Measurements from ENCODE around the gene MAGEA8. TPM values are rescaled to one million over a fixed set of nuclear protein-coding genes. Genes with fewer than 3 reads are reported as not detected.
"Not testable (repeated sequence)": the region's sequence is repeated elsewhere in the genome, so short reads cannot be mapped to it uniquely, and the experiment has no call there.

The MAGEA8 gene
- total RNA-seq, result not detected
- 0.07 TPM for polyA plus RNA-seq
- long read RNA-seq, donor 1, result 0 reads
- long read RNA-seq, donor 2, result 0 reads
- long read RNA-seq, donor 3, result 0 reads
- long read RNA-seq, donor 4, result 0 reads
- long read RNA-seq, donor 5, result 0 reads
- long read RNA-seq, donor 6, result 0 reads
- long read RNA-seq, donor 7, result 0 reads
- long read RNA-seq, donor 8, result 0 reads
- long read RNA-seq, donor 9, result 0 reads
- long read RNA-seq, donor 10, result 0 reads

DNA sequence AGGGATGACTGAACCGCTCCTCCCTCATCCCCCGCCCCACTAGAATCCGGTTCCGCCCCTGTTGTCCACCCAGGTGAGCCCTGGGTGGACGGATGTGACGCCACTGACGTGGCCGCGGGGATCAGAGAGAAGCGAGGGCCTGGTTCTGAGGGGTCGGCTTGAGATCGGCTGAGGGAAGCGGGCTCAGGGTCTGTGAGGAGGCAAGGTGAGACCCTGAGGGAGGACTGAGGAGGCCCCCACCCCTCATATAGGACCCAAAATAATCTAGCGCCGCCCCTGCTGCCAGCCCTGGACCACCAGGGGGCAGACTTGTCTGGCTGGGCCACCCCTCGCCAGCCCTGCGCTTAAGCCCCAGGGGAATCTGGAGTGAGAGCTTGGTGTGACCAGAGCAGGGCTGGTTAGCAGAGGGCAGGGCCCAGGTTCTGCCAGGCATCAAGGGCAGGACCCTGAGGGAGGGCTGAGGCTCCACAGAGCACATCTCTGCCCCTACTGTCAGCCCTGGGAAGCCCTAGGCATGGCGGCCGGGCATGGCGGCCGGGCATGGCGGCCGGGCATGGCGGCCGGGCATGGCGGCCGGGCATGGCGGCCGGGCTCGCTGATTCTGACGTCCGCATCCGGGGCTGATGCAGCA, at the start of gene MAGEA8:
Gene MAGEA8, plus strand, starts transcription at position 103 of the 631 bp plus-strand sequence. CDS start 3,090 bp downstream, outside the sequence.
- H3K4me1 ChIP-seq (ENCODE audit: control insufficient read depth in 2 of 2, insufficient read depth in 2 of 2, low read length in 2 of 2), result no peaks in the 10 kb centered on the region
- no peak for DNase-seq (ENCODE audit: low read depth in 6 of 9, low spot score in 9 of 9)
- no peaks in the 10 kb centered on the region for H3K27me3 ChIP-seq (ENCODE audit: control insufficient read depth in 2 of 2, insufficient read depth in 1 of 2, low read length in 1 of 2)
- H3K27ac ChIP-seq (ENCODE audit: low read depth in 1 of 2, low read length in 1 of 2), result no peak within 1 kb of the TSS
- 98% methylated on average over 33 of the region's 33 CpGs for WGBS
- H3K9me3 ChIP-seq (ENCODE audit: control insufficient read depth in 2 of 2, insufficient read depth in 1 of 2, low read length in 1 of 2), result no peaks in the 10 kb centered on the region
- H3K4me3 ChIP-seq (ENCODE audit: low read length in 2 of 2), result no peak within 1 kb of the TSS
- H3K36me3 ChIP-seq (ENCODE audit: control insufficient read depth in 2 of 2, insufficient read depth in 2 of 2, low read length in 1 of 2), result no peaks in the 10 kb centered on the region

DNA sequence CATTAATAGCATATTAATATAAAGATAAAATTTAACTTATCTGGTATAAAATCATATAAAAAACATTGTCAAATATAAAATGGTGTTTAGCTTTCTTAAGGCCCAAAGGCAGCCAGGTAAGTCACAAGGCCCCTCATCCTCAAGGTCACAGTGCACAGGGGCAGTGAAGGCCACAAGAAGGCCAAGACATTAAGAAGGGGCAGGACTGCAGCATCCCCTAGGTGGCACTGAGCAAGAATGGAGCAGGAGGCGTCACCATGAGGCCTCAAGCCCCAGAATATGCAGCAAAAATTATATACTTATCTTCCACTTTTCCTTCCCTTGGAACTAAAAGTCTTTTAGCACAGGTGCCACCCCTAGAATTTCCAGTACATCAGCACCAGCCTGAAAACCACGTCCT, 49.5 kb upstream of the MAGEA8 start:
- no peaks in the 10 kb centered on the region for H3K9me3 ChIP-seq (ENCODE audit: control insufficient read depth in 2 of 2, insufficient read depth in 1 of 2, low read length in 1 of 2)
- 93% methylated on average over 2 of the region's 2 CpGs for WGBS
- no peaks in the 10 kb centered on the region for H3K36me3 ChIP-seq (ENCODE audit: control insufficient read depth in 2 of 2, insufficient read depth in 2 of 2, low read length in 1 of 2)
- no peaks in the 10 kb centered on the region for H3K4me1 ChIP-seq (ENCODE audit: control insufficient read depth in 2 of 2, insufficient read depth in 2 of 2, low read length in 2 of 2)
- no peak overlapping the region for H3K27ac ChIP-seq (ENCODE audit: low read depth in 1 of 2, low read length in 1 of 2)
- H3K4me3 ChIP-seq (ENCODE audit: low read length in 2 of 2), result no peak overlapping the region
- peaks cover 0 to 5% of the 10 kb centered on the region in 2 donors for H3K27me3 ChIP-seq (ENCODE audit: control insufficient read depth in 2 of 2, insufficient read depth in 1 of 2, low read length in 1 of 2)
- no peak for DNase-seq (ENCODE audit: low read depth in 6 of 9, low spot score in 9 of 9)

DNA sequence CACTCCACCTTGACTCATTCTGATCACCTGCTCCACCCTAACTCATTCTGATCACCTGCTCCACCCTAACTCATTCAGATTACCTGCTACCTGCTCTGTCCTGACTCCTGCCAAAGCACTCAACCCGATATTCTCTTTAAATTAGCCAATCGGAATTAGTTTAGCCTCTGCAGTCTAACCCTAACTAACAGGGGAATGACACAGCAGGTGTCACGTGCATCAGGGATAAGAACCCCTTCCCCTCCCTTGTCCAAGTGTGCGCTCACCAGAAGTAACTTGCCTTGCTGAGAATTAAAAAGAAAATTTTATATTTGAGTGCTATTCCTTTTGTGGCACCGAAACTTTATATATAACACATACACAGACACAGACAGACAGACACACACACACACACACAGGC, 44.3 kb upstream of the MAGEA8 start:
- H3K27ac ChIP-seq (ENCODE audit: low read depth in 1 of 2, low read length in 1 of 2); DNase-seq (ENCODE audit: low read depth in 6 of 9, low spot score in 9 of 9); H3K4me3 ChIP-seq (ENCODE audit: low read length in 2 of 2); H3K9me3 ChIP-seq (ENCODE audit: control insufficient read depth in 2 of 2, insufficient read depth in 1 of 2, low read length in 1 of 2); H3K36me3 ChIP-seq (ENCODE audit: control insufficient read depth in 2 of 2, insufficient read depth in 2 of 2, low read length in 1 of 2); H3K4me1 ChIP-seq (ENCODE audit: control insufficient read depth in 2 of 2, insufficient read depth in 2 of 2, low read length in 2 of 2); H3K27me3 ChIP-seq (ENCODE audit: control insufficient read depth in 2 of 2, insufficient read depth in 1 of 2, low read length in 1 of 2): not testable (repeated sequence)
- WGBS, result 75% methylated on average over 5 of the region's 5 CpGs

DNA sequence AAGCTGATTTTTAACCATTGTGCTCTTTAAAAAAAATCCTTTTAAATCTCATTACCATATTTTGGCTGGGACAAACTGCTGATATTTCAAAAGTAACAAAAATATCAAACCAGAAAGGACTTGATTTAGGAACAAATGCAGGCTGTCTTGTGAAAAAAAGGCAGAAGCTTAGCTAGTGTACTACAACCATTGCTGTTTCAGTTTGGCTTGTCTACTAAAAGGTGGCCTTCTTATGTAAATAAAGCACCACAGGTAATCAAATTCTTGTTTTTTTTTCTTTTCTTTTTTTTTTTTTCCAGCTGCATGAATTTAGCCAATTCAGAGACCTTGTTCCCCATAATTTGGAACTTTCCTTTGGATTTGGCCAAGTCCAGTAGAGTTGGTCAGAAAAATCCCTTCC, 43.8 kb upstream of the MAGEA8 start:
- H3K27ac ChIP-seq (ENCODE audit: low read depth in 1 of 2, low read length in 1 of 2), result no peak overlapping the region
- DNase-seq (ENCODE audit: low read depth in 6 of 9, low spot score in 9 of 9), result no peak
- H3K4me3 ChIP-seq (ENCODE audit: low read length in 2 of 2), result no peak overlapping the region
- no peaks in the 10 kb centered on the region for H3K27me3 ChIP-seq (ENCODE audit: control insufficient read depth in 2 of 2, insufficient read depth in 1 of 2, low read length in 1 of 2)
- H3K4me1 ChIP-seq (ENCODE audit: control insufficient read depth in 2 of 2, insufficient read depth in 2 of 2, low read length in 2 of 2), result no peaks in the 10 kb centered on the region
- H3K9me3 ChIP-seq (ENCODE audit: control insufficient read depth in 2 of 2, insufficient read depth in 1 of 2, low read length in 1 of 2), result no peaks in the 10 kb centered on the region
- no peaks in the 10 kb centered on the region for H3K36me3 ChIP-seq (ENCODE audit: control insufficient read depth in 2 of 2, insufficient read depth in 2 of 2, low read length in 1 of 2)

GRCh38 chrX:149837639-149838038, 43.3 kb upstream of the MAGEA8 start:
- Histone ChIP-seq H3K27ac (ENCODE audit: low read depth in 1 of 2, low read length in 1 of 2) (no peak overlapping the region), H3K27me3 (ENCODE audit: control insufficient read depth in 2 of 2, insufficient read depth in 1 of 2, low read length in 1 of 2) (no peaks in the 10 kb centered on the region), H3K4me3 (ENCODE audit: low read length in 2 of 2) (no peak overlapping the region), H3K4me1 (ENCODE audit: control insufficient read depth in 2 of 2, insufficient read depth in 2 of 2, low read length in 2 of 2) (no peaks in the 10 kb centered on the region), H3K36me3 (ENCODE audit: control insufficient read depth in 2 of 2, insufficient read depth in 2 of 2, low read length in 1 of 2) (no peaks in the 10 kb centered on the region), H3K9me3 (ENCODE audit: control insufficient read depth in 2 of 2, insufficient read depth in 1 of 2, low read length in 1 of 2) (no peaks in the 10 kb centered on the region)
- no peak for DNase-seq (ENCODE audit: low read depth in 6 of 9, low spot score in 9 of 9)

DNA sequence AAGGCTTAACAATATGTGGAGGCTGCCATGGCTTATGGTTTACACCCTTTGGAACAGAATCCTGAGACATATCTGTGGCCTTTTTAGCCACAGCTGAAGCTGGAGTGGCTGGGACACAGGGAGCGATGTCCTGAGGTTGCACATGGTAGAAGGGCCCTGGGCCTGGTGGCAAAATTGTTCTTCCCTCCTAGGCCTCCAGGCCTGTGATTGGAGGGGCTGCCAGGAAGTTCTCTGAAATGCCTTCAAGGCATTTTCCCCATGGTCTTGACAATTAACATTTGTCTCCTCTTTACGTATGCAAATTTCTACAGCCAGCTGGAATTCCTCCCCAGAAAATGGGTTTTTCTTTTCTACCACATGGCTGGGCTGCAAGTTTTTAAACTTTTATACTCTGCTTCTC, 39.1 kb upstream of the MAGEA8 start:
- no peak for DNase-seq (ENCODE audit: low read depth in 6 of 9, low spot score in 9 of 9)

DNA sequence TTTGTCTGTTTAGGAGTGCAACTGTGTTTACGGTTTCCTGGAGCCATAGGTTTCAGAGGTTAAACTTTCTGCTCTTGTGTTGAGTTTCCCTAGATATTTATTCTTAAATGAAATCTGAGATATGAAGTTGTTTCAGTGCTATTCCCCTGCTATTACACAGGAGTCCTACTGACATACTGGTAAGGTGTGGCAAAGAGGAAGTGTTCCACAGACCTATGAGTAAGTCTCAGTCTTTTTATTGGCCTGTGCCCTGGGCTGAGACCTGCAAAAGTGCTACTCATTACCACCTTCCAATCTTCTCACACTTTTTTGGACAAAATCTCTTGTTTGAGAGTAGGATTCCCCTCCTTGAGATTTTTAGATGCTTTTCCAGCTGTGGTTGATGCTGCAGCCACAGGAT, 35.6 kb upstream of the MAGEA8 start:
- no peak overlapping the region for H3K4me3 ChIP-seq (ENCODE audit: low read length in 2 of 2)
- H3K4me1 ChIP-seq (ENCODE audit: control insufficient read depth in 2 of 2, insufficient read depth in 2 of 2, low read length in 2 of 2), result no peaks in the 10 kb centered on the region
- no peak overlapping the region for H3K27ac ChIP-seq (ENCODE audit: low read depth in 1 of 2, low read length in 1 of 2)
- no peak for DNase-seq (ENCODE audit: low read depth in 6 of 9, low spot score in 9 of 9)
- no peaks in the 10 kb centered on the region for H3K36me3 ChIP-seq (ENCODE audit: control insufficient read depth in 2 of 2, insufficient read depth in 2 of 2, low read length in 1 of 2)
- 97% methylated on average over 1 of the region's 1 CpG for WGBS
- no peaks in the 10 kb centered on the region for H3K27me3 ChIP-seq (ENCODE audit: control insufficient read depth in 2 of 2, insufficient read depth in 1 of 2, low read length in 1 of 2)
- no peaks in the 10 kb centered on the region for H3K9me3 ChIP-seq (ENCODE audit: control insufficient read depth in 2 of 2, insufficient read depth in 1 of 2, low read length in 1 of 2)

More for the DNA sequence above, 39.1 kb upstream of the MAGEA8 start:
- H3K36me3 ChIP-seq (ENCODE audit: control insufficient read depth in 2 of 2, insufficient read depth in 2 of 2, low read length in 1 of 2), result no peaks in the 10 kb centered on the region
- H3K4me1 ChIP-seq (ENCODE audit: control insufficient read depth in 2 of 2, insufficient read depth in 2 of 2, low read length in 2 of 2), result no peaks in the 10 kb centered on the region
- H3K4me3 ChIP-seq (ENCODE audit: low read length in 2 of 2), result no peak overlapping the region
- H3K27me3 ChIP-seq (ENCODE audit: control insufficient read depth in 2 of 2, insufficient read depth in 1 of 2, low read length in 1 of 2), result no peaks in the 10 kb centered on the region
- H3K27ac ChIP-seq (ENCODE audit: low read depth in 1 of 2, low read length in 1 of 2), result no peak overlapping the region
- 98% methylated on average over 2 of the region's 2 CpGs for WGBS
- H3K9me3 ChIP-seq (ENCODE audit: control insufficient read depth in 2 of 2, insufficient read depth in 1 of 2, low read length in 1 of 2), result no peaks in the 10 kb centered on the region

GRCh38 chrX:149846789-149847188, 34.2 kb upstream of the MAGEA8 start:
- Histone ChIP-seq H3K27me3 (ENCODE audit: control insufficient read depth in 2 of 2, insufficient read depth in 1 of 2, low read length in 1 of 2) (no peaks in the 10 kb centered on the region), H3K4me1 (ENCODE audit: control insufficient read depth in 2 of 2, insufficient read depth in 2 of 2, low read length in 2 of 2) (no peaks in the 10 kb centered on the region), H3K9me3 (ENCODE audit: control insufficient read depth in 2 of 2, insufficient read depth in 1 of 2, low read length in 1 of 2) (no peaks in the 10 kb centered on the region), H3K4me3 (ENCODE audit: low read length in 2 of 2) (no peak overlapping the region), H3K27ac (ENCODE audit: low read depth in 1 of 2, low read length in 1 of 2) (no peak overlapping the region), H3K36me3 (ENCODE audit: control insufficient read depth in 2 of 2, insufficient read depth in 2 of 2, low read length in 1 of 2) (no peaks in the 10 kb centered on the region)
- 95% methylated on average over 3 of the region's 3 CpGs for WGBS
- no peak for DNase-seq (ENCODE audit: low read depth in 6 of 9, low spot score in 9 of 9)

GRCh38 chrX:149848855-149849254, 32.1 kb upstream of the MAGEA8 start:
- DNase-seq (ENCODE audit: low read depth in 6 of 9, low spot score in 9 of 9), result no peak
- Histone ChIP-seq H3K9me3 (ENCODE audit: control insufficient read depth in 2 of 2, insufficient read depth in 1 of 2, low read length in 1 of 2) (no peaks in the 10 kb centered on the region), H3K4me3 (ENCODE audit: low read length in 2 of 2) (no peak overlapping the region), H3K4me1 (ENCODE audit: control insufficient read depth in 2 of 2, insufficient read depth in 2 of 2, low read length in 2 of 2) (no peaks in the 10 kb centered on the region), H3K27ac (ENCODE audit: low read depth in 1 of 2, low read length in 1 of 2) (no peak overlapping the region), H3K36me3 (ENCODE audit: control insufficient read depth in 2 of 2, insufficient read depth in 2 of 2, low read length in 1 of 2) (no peaks in the 10 kb centered on the region), H3K27me3 (ENCODE audit: control insufficient read depth in 2 of 2, insufficient read depth in 1 of 2, low read length in 1 of 2) (no peaks in the 10 kb centered on the region)
- WGBS, result 97% methylated on average over 3 of the region's 3 CpGs

Data from thymus (tissue), 14 donors.